ENCODE measurements around the gene PLA1A. TPM values are rescaled to one million over a fixed set of nuclear protein-coding genes. Genes with fewer than 3 reads are reported as not detected.

Gene PLA1A
- total RNA-seq, 1 donor from 2014 or later, result 0.12 TPM

DNA sequence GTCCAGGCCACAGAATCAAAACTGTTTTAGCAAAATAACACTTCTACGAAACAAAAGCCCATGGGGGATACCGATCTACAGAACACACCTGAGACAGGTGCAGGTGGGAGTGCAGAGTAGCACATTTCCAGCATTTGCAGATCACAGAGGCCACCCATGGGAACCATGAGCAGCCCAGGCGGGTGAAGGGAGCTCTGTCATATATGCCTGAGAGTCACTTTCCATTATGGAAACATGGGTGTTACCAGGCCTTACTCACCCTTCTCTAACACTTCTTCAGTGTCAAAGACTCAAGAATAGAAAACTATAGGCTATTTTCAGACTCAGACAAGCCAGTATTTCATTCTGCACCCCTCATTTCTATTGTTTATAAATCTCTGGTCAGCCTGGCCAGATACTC, 3.5 kb downstream of the PLA1A start:
- intact Hi-C loops (cut with micrococcal nuclease), result no loop called here

DNA sequence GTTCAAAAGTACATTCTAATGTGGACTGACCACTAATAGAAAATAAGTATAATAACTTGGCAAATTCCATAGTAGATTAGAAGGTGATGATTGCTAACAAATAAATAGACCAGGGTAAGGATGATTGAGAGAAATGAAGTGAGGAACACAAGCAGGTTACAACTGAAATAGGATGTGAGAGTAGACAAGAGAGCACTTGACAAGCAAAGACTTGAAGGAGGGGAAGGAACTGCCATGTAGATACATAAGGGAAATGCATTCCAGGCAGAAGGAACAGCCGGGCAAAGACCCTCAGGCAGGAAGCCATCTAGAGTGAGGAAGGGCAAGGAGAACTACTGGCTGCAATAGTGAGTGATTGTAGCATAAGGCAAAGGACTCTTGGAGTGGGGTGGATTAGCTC, 5.0 kb downstream of the PLA1A start:
- intact Hi-C loops (cut with micrococcal nuclease), result no loop called here

DNA sequence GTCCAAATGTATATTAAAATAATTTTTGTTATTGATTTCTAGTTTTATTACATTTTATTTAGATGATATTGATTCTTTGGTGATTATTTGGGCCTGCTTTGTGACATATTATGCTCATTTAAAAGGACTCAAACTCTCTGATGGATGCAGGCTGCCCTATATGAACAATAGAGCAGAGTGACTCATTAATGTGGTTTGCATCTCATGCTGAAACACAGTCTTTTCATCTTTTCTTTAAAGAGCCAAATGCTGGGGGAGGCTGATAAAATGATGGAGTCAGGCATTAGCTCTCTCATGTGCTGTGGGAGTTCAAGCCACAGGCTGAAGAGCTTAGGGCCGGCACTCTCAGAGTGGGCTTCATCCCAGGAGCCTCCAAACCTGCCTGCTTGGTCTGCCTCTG, 7.2 kb downstream of the PLA1A start:
- intact Hi-C loops (cut with micrococcal nuclease), result no loop called here

DNA sequence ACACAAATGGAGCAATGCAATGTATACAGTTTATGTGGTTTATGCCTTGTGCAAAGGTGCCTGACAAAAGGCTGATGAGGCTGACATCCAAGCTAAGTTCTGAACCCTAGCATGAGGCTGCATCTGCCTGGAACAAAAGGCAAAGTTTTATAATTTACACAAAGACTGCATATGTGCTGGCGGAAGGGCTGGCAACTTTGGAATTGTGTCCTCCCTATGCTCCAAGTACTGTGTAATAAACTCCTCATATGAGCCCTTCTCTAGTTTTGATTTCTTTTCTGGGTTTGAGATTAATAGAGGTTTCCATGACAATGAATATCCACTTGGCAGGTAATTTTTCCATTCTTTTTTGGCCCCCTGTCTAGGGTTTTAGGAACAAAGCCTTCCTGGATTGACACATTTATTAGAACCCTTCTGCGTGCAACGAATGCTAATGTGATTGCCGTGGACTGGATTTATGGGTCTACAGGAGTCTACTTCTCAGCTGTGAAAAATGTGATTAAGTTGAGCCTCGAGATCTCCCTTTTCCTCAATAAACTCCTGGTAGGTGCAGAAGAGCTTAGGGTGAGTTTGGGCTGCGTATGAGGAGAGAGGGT, 10.8 kb downstream of the PLA1A start:
- intact Hi-C loops (cut with micrococcal nuclease), result no loop called here

DNA sequence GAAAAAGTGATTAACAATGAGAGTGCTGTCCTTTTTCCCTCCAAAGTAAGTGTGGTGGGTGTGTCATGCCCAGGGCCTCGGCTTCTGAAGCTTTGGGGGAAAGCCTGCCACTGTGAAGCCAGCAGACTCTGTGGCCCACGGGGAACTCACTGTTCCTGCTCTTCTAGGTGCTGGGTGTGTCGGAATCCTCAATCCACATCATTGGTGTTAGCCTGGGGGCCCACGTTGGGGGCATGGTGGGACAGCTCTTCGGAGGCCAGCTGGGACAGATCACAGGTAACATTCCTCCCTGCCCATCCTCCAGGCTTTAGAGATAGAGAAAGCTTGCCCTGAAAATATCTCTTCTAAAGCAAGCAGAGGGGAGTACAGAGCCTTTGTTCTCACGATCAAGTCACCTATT, 11.6 kb downstream of the PLA1A start:
- intact Hi-C loops (cut with micrococcal nuclease), result no loop called here

DNA sequence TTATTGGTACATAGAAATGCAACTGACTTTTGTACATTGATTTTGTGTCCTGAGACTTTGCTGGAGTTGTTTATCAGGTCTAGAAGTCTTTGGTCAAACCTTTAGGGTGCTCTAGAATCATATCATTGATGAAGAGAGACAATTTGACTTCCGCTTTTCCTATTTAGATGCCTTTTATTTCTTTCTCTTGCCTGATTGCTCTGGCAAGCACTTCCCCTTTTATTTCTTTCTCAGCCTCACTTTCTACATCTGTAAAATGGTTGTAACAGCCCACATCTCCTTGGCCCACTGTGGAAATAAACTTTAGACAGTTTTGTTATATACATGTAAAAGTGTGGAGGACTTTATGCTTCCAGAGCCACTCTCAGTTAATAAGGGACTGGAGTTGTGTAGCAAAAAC, 14.0 kb downstream of the PLA1A start:
- intact Hi-C loops (cut with micrococcal nuclease), result no loop called here

DNA sequence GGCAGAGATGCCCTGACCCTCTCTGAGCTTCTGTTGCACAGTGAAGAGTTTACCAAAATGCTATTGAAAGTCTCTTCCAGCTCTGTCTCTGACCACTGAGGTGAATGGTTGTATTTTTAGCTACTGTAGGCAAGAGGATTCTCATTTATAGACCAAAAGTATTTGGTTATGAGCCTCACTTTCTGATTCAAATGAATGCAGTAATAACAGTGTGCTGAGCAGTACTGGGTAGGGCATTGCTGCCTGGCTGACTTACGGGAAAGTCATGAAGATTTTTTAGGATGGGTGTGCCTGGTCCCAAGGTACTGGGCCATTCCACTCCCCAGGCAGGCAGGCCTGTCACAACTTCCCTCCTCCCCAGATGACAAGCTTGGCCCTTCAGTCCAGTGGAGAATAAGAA, 15.5 kb downstream of the PLA1A start:
- intact Hi-C loops (cut with micrococcal nuclease), result no loop called here

DNA sequence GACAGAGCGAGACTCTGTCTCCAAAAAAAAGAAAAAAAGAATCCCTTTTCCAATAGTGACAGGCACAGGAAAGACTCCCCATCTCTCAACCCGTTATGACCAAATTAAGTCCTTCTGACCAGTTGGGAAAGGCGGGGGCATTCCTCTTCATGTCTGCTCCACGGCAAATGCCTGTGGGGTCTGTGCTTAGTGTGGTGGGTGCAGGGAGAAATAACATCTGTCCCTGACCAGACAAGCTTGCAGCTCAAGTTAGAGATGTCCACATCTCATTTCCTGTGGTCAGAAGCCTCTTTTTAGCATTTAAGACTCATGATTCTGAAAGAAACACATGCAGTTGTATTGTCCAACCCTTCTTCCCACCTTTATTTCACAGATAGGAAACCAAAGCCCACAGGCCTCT, 16.2 kb downstream of the PLA1A start:
- intact Hi-C loops (cut with micrococcal nuclease), result no loop called here

DNA sequence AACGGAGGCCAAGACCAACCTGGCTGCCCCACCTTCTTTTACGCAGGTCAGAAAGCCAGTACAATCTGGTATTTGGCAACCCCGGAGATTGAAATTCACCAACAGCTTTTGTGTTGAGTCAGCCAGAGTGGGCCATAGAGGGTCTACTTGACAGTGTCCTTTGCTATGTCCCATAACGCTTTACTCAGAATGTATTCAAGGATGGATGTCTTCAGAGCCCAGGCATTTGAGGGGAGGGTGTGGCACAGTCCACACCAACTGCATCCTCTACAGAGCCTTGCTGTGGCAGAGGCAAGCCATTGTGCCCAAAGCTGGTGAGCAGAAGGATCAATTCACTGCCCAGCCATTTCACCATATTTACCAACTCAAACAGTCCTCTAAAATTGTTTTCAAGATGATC, 18.4 kb downstream of the PLA1A start:
- intact Hi-C loops (cut with micrococcal nuclease), result no loop called here

DNA sequence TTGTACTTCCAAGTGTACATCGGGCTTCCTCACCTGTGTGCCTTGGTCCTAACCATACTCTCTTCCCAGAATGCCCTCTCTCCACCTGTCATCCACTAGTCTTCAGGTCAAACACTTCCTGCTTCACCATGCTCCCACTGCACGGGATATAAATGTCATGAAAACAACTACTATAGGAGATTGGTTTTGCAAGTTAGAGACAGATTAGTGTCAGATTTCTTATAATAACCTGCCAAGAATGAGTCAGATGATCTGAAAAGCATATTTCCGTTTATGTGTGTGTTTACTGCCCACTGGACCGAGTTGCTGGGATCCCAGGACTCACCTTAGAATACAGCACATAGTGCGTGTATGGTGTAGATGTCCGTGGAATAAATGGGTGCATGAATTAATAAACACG, 21.4 kb downstream of the PLA1A start:
- intact Hi-C loops (cut with micrococcal nuclease), result no loop called here

DNA sequence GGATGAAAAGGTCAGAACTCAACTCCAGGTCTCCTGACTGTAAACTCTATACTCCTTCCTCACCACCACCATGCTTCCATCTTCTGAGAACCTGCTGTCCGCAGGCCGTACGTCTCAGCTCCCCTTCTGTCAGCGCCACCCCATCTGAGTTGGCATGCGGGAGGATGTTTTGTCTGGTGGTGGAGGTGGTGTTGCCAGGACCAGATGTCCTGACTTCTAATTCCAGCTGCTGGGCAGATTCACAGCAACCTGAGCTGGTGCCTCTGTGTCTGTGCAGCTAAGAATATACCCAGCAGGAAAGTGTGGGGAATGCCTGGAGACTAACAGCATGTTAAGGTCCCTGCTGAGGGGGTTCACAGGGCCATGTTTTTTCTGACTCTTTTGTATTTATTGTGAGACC, 23.2 kb downstream of the PLA1A start:
- intact Hi-C loops (cut with micrococcal nuclease), result no loop called here

DNA sequence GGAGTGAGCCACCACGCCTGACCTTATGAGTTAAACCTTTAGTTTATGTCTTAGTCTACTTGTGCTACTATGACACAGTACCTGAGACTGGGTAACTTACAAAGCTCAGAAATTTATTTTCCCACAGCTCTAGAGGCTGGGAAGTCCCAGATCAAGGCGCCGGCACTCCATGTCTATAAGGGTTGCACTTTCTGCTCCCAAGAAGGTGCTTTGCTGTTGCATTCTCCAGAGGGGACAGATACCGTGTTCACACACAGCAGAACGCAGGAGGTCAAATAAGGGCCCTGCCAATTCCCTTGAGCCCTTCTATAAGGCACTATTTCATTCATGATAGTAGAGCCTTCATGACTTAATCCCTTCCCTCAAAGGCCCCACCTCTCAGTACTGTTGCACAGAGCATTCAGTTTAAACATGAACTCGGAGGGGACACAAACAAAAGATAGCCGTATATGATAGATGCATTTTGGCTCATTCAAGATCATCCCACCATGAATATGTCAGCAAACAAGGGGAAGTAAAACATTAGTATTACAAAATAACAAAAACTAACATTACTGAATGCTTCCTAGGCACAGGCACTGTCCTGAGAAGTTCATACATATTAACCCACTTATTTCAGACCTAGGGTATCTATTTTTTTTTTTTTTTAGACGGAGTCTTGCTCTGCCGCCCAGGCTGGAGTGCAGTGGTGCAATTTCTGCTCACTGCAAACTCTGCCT, 26.5 kb downstream of the PLA1A start:
- intact Hi-C loops (cut with micrococcal nuclease), result no loop called here

DNA sequence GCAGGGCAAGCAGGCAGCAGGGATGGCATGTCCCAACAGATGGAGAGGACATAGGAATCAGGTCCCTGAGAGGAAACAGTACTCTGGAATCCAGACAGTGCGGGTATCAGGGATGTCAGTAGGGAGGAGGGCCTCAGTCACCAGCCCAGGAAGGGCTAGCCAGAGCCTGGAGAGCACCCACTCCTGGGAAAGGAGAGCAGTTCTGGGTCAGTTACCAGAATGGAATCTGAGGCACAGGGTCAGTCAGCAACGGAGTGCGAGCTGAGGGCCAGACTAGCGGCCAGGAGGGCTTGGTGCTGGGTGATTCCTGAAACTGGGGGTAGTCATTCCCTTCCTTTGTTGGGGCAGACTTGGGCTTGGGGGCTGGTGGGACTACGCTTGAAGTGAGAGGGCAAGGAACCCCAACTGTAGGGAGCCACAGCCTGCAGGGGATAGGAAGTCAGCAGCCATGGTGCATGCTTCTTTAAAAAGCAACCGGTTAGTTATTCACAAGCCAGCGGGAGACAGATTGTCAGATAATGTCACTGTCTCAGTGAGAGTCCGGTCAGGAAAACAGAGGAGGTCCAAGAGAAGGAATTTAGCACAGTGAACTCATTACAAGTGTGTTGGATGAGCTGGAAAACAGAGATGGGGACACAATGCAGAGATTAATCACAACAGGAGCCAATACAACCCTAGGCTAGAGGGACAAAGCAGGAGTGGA, 27.9 kb downstream of the PLA1A start:
- intact Hi-C loops (cut with micrococcal nuclease), result no loop called here

DNA sequence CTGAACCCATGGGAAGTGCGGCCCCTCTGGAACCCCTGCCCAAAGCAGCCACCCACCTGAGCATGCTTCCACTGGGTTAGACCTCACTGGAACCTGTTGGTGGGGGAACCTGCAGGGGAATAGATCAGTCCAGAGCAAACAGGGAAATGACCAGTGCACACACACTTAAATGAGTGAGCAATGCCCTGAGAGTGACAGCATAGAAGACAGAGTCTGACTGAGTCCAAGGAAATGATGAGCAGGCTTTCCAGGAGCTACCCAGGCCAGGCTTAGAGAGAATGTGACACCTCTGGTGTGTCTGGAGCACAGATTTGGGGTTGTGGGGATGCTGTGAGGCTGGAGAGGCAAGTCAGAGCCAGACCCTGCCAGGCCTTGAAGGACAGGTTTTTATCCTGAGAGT, 28.5 kb downstream of the PLA1A start:
- intact Hi-C loops (cut with micrococcal nuclease), result no loop called here

DNA sequence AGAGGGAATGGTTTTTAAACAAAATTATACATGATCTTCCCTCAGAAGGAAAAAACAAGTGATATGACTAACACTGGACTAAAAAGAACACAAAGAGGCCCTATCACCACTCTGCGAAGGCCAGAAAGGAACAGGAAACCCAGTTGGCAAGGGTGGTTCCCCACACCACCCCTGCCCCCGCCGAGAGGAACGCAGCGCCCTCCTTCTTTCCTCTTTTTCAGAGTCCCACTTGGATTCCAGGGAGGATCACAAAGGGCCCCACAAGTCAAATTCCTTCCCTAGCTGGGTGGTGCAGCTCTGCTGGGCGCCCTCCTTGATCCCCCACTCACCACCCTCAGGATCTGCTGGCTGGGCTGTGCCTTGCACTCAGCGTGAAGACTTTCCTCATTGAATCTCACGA, 29.8 kb downstream of the PLA1A start:
- intact Hi-C loops (cut with micrococcal nuclease), result no loop called here

DNA sequence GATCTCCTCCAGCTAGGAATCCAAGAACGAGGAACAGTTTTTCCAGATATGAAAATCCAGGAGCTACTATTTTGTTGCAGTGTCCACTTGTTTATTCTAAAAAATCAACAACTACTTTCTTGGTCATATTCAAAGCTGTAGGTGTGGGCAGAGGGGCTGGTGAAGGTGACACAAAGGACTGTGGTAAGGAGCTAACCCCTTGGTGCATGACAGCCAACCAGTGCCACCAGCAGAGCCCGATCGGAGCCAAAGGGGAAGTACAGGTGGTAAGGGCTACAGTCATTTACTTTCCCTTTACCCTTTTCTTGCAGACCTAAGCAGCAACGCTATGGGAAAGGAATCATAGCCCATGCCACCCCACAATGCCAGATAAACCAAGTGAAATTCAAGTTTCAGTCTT, 30.7 kb downstream of the PLA1A start:
- intact Hi-C loops (cut with micrococcal nuclease), result loop anchor here (1.0 to 2.0 kb wide), 2 partner anchors 10 to 48 kb away; partner anchors contain the start of gene COX17

DNA sequence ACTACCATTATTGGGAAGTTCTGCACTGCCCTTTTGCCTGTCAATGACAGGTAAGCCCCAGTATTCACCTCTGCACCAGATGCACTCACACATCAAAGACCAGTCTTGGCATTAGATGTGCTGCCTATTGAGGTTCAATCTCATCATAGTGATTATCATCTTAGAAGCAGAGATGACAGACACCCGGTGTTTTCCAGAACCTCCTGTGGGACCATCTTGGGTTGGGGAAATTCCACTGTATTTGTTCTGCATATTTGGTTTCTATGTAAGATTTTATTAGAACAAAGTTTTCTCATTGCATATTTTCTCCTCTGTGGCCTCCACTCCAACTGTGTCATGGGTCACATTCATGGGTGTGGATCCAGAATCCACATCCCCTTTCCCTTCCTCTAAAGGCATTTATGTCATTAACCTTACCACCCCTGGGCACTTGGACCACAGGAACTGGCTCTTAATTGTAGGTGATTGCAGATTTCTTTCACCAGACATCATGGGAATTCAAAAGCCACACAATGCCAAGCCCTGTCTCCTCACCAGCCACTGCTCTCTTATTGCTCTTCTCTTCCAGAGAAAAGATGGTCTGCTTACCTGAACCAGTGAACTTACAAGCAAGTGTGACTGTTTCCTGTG, 31.2 kb downstream of the PLA1A start:
- intact Hi-C loops (cut with micrococcal nuclease), result loop anchor here (1.0 to 2.0 kb wide), 2 partner anchors 9 to 48 kb away; partner anchors contain the start of gene COX17

DNA sequence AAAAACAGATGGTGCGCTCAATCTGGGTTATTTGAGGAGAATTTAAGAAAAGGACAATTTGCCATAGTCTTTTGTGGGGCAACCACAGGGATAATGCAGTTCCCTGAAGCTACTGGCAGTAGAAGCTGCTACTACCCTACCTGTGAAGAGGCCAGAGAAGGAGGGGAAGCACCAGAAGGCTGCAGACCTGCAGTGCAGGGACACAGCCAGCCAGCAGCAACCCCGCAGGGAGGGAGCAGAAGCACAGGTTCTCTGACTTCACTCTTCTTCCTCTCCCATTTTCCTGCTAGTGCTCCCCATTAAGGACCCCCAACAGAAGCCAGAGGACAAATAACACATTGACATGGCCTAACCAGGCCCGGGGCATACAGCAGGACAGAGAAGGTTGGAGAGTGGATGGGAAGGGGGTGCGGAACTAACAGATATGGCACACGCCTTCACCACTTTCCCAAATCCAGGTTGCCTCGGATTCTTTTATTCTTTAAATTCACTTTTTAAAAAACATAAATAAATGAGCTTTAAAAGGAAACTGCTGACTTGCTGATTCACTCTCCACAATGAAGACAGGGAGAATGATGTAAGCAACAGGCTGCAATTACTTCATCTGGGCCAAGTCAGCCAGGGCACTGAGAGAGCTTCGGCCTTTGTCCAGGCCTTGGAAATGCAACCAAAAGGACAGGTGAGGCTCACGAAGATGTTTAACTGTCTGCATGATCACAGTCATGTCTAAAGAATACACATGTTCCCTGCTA, 32.6 kb downstream of the PLA1A start:
- intact Hi-C loops (cut with micrococcal nuclease), result no loop called here

DNA sequence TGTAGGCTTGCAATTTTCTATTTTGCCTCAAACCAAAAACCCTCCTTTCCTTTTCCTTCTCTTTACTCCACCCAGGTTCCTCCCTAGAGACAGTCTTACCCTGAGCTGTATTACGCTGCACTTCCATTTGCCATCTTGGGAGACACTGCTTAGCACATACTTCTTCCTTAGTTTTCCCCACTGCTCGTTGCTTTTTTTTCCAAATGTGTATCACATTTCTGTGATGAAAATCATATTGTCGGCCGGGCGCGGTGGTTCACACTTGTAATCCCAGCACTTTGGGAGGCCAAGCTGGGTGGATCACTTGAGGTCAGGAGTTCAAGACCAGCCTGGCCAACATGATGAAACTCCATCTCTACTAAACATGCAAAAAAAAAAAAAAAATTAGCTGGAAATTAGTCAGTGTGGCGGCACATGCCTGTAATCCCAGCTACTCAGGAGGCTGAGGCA, 33.2 kb downstream of the PLA1A start:
- intact Hi-C loops (cut with micrococcal nuclease), result no loop called here

DNA sequence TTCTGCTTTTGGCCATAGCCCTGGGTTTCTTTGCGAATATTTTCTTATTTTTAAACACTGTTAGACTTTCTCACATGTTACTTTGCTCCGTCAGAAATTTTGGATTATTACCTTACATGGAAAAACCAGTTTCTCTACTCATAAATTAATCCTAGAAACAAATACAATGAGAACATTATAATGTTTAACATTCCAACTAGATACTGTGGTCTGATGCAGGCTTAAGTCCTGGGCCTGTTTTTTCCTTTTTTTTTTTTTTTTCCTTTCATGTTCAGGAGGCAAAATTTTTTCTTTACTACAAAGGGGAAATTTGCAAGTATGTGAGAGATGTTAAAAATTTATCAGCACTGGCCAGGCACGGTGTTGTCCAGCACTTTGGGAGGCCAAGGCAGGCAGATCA, 33.8 kb downstream of the PLA1A start:
- intact Hi-C loops (cut with micrococcal nuclease), result no loop called here

DNA sequence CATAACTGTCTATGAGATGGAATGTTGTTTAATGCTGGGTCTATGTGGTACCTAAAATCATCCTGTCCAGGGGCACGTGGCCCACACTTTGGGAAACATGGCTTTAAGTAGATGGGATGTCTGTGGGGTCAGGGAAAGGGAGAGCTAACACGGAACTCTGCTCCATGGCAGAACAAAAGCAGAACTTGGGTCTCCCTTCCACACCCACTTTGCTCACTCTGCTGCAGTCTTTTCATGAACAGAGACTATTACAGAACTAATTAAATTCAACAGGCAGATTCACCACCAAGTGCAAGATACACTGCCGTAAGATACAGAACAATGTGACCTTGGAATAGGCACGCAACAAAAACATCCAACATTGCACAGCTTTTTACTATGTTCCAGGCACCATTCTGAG, 34.5 kb downstream of the PLA1A start:
- intact Hi-C loops (cut with micrococcal nuclease), result no loop called here

Data from T-helper 1 cell treated with Interleukin-12 subunit alpha and Interleukin-12 subunit beta and Interleukin-4 antibody, amounts not matched to agents 30 ng/mL and 1 ng/mL, for 36 hours (primary cell).